Posterior vena cava (tissue), 2 donors: ENCODE data around the gene L1CAM. TPM values are rescaled to one million over a fixed set of nuclear protein-coding genes. Genes with fewer than 3 reads are reported as not detected.
"Not testable (repeated sequence)": the region's sequence is repeated elsewhere in the genome, so short reads cannot be mapped to it uniquely, and the experiment has no call there.

Source experiments
- DNase-seq: peaks from one replicate; pipeline ENCODE4 v3.0.0-alpha.2; 2020; ENCODE audit warnings: low spot score
- intact Hi-C, 2 donors: fragments of 100-400 bp; cut with DNase I; formaldehyde crosslinking; loops; one replicate each; pipeline versions ENCODE4 v1.14.1 to v1.14.2; 2022 to 2023
- total RNA-seq, 2 donors: library from RNA; stranded (reverse); fragmentation: NEBNext Ultra II Directional; extraction: Animal tissue kit (Norgen Biotek cat#: 25700); gene quantifications; one replicate each; pipeline ENCODE4 v1.2.1, GENCODE V29; 2021
- donor health status: DM: yes; HTN: yes; CAD: no.
- donor health status: DM: yes; HTN: yes; CAD: no.

The L1CAM gene
- total RNA-seq, 2 donors from 2014 or later, result 3.8 to 4.4 TPM

GRCh38 chrX:153821066-153821465 lies 64.9 kb downstream of the L1CAM start:
- DNase-seq, result peak; percentile 12
- intact Hi-C loops, result no loop called here

- intact Hi-C loops, result no loop called here
- peak; percentile 50 for DNase-seq
These were observed 65.4 kb downstream of the L1CAM start for GRCh38 chrX:153820601-153821000.

GRCh38 chrX:153819384-153820040 lies 66.5 kb downstream of the L1CAM start:
- intact Hi-C loops, result no loop called here
- no peak for DNase-seq

GRCh38 chrX:153818571-153819383 lies 67.2 kb downstream of the L1CAM start:
- intact Hi-C loops, result no loop called here
- DNase-seq, result no peak

DNA sequence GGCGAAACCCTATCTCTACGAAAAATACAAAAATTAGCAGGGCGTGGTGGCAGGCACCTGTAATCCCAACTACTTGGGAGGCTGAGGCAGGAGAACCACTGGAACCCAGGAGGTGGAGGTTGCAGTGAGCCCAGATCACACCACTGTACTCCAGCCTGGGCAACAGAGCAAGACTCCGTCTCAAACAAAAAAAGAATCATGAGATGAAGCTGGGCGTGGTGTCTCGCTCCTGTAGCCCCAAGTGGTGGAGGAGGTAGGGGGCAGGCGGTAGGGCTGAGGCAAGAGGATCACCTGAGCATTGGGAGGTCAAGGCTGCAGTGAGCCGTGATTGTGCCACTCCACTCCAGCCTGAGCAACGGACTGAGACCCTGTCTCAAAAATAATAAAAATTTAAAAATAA lies 67.9 kb downstream of the L1CAM start:
- intact Hi-C loops, DNase-seq: not testable (repeated sequence)

- intact Hi-C loops, result no loop called here
- DNase-seq, result no peak
These were observed 68.9 kb downstream of the L1CAM start for GRCh38 chrX:153816831-153817690.

DNA sequence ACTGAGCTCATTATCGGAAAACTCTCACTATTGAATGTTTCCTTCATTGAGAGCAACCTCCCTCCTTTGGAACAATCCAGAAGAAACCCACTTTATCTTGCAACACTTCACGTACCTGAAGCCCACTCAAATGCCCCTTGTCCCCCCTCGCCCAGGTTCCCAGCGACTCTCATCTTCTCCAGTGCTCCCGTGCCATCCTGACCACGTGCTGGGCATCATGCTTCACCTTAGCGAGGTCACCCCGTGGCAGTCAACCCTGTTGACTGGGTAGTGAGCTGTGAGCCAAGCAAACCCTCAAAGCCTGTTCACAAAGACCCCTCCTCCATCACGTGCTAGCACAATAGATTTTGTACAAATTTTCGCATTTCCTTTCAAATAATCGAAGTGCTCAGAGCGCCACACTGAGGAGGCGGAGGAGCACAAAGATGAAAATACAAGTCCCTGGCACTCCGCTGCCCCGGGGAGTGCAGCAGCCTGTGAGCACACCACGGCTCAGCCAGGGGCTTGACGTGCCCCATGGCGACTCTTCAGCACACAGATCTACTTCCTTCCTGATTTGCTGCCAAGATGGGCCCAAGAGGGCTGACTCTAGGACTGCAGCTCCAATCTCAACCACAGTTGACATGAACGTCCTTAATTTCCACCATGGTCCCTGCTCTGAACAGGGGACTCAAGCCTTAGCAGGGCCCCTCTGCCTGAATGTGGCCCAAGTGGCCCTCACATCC lies 71.2 kb downstream of the L1CAM start:
- intact Hi-C loops, result no loop called here

DNA sequence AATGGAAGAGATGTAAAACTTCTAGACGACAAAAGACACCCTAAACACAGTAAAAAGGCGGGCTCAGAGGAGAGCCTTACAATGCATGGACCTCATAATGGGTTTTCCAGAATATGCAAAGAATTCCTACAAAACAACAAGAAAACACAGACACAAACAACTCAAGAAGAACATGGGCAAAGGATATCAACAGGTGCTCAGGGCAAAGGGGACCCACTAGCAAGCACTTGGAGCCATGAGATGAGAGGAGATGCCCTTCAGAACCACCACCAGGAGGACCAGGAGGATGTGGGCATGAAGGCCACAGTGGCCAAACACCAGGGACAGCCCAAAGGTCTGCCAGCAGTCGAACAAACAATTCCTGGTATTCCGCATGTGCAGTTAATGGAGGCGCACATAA lies 72.8 kb downstream of the L1CAM start:
- intact Hi-C loops, result no loop called here
- DNase-seq, result no peak

More for the DNA sequence above, 71.2 kb downstream of the L1CAM start:
- no peak for DNase-seq

DNA sequence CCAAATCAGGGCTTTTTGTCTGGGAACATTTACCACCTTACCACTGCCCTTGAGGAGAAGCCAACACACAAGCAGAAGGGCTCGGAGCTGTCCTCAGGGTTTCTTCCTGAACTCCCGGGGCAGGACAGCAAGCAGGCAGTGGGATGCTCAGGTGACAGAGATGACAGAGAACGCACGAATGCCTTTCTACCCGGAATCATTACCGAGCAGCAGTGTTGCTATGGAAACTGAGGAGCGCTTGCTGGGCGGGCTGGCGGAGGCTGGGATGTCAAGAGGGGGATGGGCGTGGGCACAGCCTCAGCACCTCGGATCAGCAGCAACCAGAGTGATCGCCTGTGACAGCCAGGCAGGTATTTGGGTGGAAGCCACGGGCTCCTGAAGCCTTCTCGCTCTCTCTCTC lies 73.8 kb downstream of the L1CAM start:
- intact Hi-C loops, result no loop called here
- no peak for DNase-seq

Other genes with a start within 250 kb of the L1CAM start
- gene DUSP9, start 239.0 kb downstream of the L1CAM start, total RNA-seq, result not detected
- 10 to 100 TPM; 41.1 to 58.9 TPM for gene PNCK, start 212.4 kb downstream of the L1CAM start, total RNA-seq
- 10 to 100 TPM; 33.5 to 42.3 TPM for gene SLC6A8, start 198.2 kb downstream of the L1CAM start, total RNA-seq
- gene BCAP31, start 161.8 kb downstream of the L1CAM start, total RNA-seq, result 100 to 1,000 TPM; 129 to 133 TPM
- 10 to 100 TPM; 14.7 to 22.6 TPM for gene ABCD1, start 161.3 kb downstream of the L1CAM start, total RNA-seq
- gene PLXNB3, start 121.9 kb downstream of the L1CAM start, total RNA-seq, result 10 to 100 TPM; 16.8 to 19.1 TPM
- 1 to 10 TPM; 5.4 to 9.8 TPM for gene SRPK3, start 105.1 kb downstream of the L1CAM start, total RNA-seq
- 10 to 100 TPM; 43.9 to 44.1 TPM for gene IDH3G, start 91.8 kb downstream of the L1CAM start, total RNA-seq
- gene SSR4, start 91.5 kb downstream of the L1CAM start, total RNA-seq, result 100 to 1,000 TPM; 164 to 225 TPM
- 10 to 100 TPM; 21.0 to 22.9 TPM for gene PDZD4, start 55.6 kb downstream of the L1CAM start, total RNA-seq
- 1 to 10 TPM; 1.4 to 2.0 TPM for gene AVPR2, start 18.5 kb upstream of the L1CAM start, total RNA-seq
- gene ARHGAP4, start 40.1 kb upstream of the L1CAM start, total RNA-seq, result 10 to 100 TPM; 36.3 to 47.1 TPM
- gene NAA10, start 48.9 kb upstream of the L1CAM start, total RNA-seq, result 10 to 100 TPM; 69.4 to 75.4 TPM
- gene RENBP, start 58.5 kb upstream of the L1CAM start, total RNA-seq, result 10 to 100 TPM; 11.4 to 17.6 TPM
- 10 to 100 TPM; 36.9 to 44.6 TPM for gene HCFC1, start 85.6 kb upstream of the L1CAM start, total RNA-seq
- gene TMEM187, start 86.6 kb upstream of the L1CAM start, total RNA-seq, result 1 to 10 TPM; 6.9 to 9.3 TPM
- gene IRAK1, start 133.7 kb upstream of the L1CAM start, total RNA-seq, result 100 to 1,000 TPM in 1 of 2 donors, 10 to 100 TPM in 1; 88.2 to 114 TPM
- gene MECP2, start 211.5 kb upstream of the L1CAM start, total RNA-seq, result 10 to 100 TPM; 53.6 to 55.0 TPM